Stomach (tissue), 4 donors: ENCODE measurements around the gene USP53.
"Not testable (repeated sequence)": the region's sequence is repeated elsewhere in the genome, so short reads cannot be mapped to it uniquely, and the experiment has no call there.

ENCODE experiments used
- POLR2A ChIP-seq, 4 donors: fragments of 450-650 bp; IDR thresholded peaks; one replicate each; pipeline ENCODE4 v1.6.1; 2016; ENCODE audit warnings: antibody characterized with exemption in 4 of 4, control low read depth in 2 of 4, mild to moderate bottlenecking in 1 of 4, moderate library complexity in 1 of 4
- TF ChIP-seq, protein P1 (sequence below), 7 experiments: fragments of 450-650 bp in 4 of 7; fragments of 200-600 bp in 3 of 7; sonication (generic) in 3 of 7; IDR thresholded peaks; one replicate each; pipeline ENCODE4 v1.5.1; 2016 to 2019; ENCODE audit warnings: antibody characterized with exemption in 7 of 7, control low read depth in 2 of 7, mild to moderate bottlenecking in 1 of 7

GRCh38 chr4:119339895-119340294 is 127.4 kb downstream of the USP53 start:
- TF ChIP-seq, protein P1, sequence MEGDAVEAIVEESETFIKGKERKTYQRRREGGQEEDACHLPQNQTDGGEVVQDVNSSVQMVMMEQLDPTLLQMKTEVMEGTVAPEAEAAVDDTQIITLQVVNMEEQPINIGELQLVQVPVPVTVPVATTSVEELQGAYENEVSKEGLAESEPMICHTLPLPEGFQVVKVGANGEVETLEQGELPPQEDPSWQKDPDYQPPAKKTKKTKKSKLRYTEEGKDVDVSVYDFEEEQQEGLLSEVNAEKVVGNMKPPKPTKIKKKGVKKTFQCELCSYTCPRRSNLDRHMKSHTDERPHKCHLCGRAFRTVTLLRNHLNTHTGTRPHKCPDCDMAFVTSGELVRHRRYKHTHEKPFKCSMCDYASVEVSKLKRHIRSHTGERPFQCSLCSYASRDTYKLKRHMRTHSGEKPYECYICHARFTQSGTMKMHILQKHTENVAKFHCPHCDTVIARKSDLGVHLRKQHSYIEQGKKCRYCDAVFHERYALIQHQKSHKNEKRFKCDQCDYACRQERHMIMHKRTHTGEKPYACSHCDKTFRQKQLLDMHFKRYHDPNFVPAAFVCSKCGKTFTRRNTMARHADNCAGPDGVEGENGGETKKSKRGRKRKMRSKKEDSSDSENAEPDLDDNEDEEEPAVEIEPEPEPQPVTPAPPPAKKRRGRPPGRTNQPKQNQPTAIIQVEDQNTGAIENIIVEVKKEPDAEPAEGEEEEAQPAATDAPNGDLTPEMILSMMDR (IDR thresholded peaks at IDR 0.05) = not testable (repeated sequence)
- TF ChIP-seq POLR2A (IDR thresholded peaks at IDR 0.05) = not testable (repeated sequence)
